Stimulated activated CD8-positive, alpha-beta memory T cell treated with anti-CD3 and anti-CD28 coated beads, Interleukin-7, amount 100 ng/mL, for 1 hour (primary cell): Measurements from ENCODE around the gene PDIA2.
"Not testable (repeated sequence)": the region's sequence is repeated elsewhere in the genome, so short reads cannot be mapped to it uniquely, and the experiment has no call there.

Experiments used
- DNase-seq, 2 donors: peaks; one replicate each; pipeline ENCODE4 v3.0.0-alpha.2; 2020; ENCODE audit warnings: low read depth in 2 of 2

Gene PDIA2

GRCh38 chr16:263182-263774 is 19.7 kb upstream of the PDIA2 start:
- DNase-seq = no peak

- DNase-seq = no peak
Observed at GRCh38 chr16:263944-264343, 19.0 kb upstream of the PDIA2 start.

DNA sequence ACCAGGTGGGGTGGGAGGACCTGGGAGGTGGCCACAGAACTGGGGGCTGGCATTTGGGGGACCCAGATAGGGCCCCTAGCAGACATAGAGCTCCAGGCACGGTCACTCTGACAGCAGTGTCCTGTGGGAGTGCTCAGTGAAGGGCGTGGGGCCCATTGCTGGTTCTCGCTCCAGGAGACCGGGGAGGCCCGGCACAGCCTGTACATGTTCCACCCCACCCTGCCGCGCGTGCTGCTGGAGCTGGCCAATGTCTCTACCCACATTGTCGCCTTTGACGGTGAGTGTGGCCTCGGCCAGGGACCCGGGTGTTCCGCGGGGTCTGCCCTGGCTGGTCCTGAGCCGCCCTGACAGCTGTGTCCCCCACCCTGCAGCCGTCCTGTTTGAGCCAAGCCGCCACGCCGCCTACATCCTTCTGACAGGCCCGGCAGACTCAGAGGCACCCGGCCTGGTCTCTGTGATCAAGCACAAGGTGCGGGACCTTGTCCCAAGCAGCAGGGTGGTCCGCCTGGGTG is 18.5 kb upstream of the PDIA2 start:
- DNase-seq = no peak

GRCh38 chr16:265002-265529 is 17.9 kb upstream of the PDIA2 start:
- DNase-seq = no peak

DNA sequence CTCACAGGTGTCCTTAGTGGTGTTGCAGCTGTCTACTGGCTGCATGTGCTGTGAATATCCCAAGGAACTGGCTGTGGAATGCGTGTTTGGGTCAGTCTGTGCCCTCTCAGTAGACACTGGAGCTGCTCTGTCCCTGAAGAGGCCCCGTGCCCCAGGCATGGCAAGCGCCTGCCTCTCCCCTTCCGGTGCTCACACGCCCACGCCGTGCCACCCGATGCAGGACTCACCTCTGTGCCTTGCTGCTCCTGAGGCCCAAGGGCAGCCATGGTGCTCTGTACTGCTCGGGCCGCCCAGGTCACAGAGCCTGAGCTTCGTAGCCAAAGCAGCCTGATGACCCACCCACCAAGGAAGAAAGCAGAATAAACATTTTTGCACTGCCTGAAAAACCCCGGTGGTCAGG is 17.3 kb upstream of the PDIA2 start:
- DNase-seq = no peak

GRCh38 chr16:266258-267164 is 16.5 kb upstream of the PDIA2 start:
- no peak for DNase-seq

DNA sequence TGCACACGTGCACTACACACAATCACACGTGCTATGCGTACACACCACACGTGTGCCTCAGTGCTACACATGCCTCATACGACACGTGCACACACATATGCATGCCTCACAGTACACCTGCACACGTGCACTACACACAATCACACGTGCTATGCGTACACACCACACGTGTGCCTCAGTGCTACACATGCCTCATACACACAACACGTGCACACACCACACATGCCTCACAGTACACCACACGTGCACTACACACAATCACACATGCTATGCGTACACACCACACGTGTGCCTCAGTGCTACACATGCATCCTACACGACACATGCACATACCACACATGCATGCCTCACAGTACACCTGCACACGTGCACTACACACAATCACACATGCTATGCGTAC is 15.4 kb upstream of the PDIA2 start:
- DNase-seq = not testable (repeated sequence)

- DNase-seq = no peak
Observed at GRCh38 chr16:268141-269053, 14.6 kb upstream of the PDIA2 start.

- DNase-seq = no peak
Observed at GRCh38 chr16:269061-269796, 13.7 kb upstream of the PDIA2 start.

DNA sequence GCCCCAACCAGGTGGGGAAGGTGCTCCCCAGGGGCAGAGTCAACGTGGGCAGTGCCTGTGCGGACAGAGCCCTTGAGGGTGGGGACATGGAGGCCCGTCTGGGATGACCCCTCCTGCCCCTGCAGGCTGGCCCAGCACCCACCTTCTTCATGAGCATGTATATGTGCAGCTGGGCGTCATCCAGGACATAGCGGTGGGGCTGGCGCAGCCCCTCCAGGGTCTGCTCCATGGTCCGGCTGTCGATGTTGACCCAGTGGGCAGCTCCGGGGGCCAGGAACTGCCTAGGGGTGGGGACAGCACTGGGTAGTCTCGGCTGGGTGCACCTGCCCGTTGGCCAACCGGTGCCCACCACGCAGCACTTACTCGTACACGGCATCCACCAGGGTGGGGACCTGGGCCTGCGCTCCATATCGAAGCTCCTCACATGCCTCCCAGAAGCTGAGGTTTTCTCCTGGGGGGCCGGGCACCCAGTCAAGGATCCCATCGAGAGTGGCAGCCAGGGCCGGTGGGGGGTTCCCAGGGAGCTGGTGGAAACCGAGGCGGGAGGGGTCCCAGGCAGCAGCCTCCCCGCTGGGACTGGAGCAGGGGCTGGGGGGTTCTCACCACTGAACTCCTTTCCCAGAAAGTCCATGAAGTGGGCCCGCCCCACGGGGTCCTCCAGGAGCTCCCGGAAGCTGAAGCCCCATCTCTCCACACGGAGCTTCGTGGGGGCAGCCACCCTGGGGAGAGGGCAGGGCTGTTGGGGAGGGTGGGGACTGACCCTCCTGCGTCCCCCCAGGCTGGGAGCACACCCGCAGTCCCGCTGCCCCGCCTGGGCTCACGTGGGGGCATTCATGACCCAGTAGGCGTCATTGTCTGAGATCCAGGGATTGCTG is 12.3 kb upstream of the PDIA2 start:
- no peak for DNase-seq

DNA sequence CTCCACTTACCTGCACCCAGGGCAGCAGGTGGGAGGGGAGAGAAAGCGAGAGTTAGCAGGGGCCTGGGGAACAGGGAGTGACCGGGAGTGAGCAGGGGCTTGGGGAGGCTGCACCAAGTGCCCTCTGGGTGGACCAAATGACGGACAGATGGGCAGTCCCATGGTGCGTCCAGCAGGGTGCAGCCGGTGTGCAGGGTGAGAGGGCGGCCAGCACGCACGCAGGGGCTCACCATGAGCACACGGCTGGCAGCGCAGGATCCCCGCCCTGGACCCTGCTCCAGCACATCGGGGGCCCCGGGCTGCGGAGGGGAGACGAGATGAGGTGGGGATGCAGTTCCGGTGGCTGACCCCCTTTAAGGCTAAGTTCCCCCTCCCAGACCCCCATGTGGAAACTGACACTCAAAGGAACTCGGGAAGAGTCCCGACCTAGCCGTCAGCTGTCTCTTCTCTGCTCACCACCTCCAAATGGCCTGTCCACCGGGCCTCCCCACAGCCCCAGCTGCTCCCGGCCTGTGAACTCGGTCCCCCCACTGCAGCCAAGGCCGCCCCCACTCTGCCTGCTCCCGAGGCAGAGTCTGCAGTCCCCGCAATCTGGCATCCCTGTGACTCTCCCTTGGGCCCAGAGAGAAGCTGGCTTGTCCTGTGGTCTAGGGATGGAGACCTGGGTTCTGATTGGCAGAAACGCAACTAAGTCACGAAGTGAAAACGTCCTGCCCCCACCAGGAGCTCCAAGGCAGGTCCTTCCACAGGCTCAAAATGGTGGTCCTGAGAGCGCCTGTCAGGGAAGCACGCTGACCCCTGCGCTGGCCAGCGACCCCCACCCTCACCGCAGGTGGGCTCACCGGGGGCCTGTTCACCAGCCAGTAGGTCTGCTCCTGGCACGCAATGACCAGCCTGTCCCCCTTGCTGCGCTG is 10.1 kb upstream of the PDIA2 start:
- no peak for DNase-seq

- DNase-seq = no peak
Observed at GRCh38 chr16:273547-274421, 9.2 kb upstream of the PDIA2 start.

- no peak for DNase-seq
Observed at GRCh38 chr16:275041-275641, 7.8 kb upstream of the PDIA2 start.

- no peak for DNase-seq
Observed at GRCh38 chr16:275786-276232, 7.2 kb upstream of the PDIA2 start, which contains the start of gene RGS11. Gene RGS11 (minus strand): TSS chr16:275944. CDS start chr16:275911, 33 bp downstream.

DNA sequence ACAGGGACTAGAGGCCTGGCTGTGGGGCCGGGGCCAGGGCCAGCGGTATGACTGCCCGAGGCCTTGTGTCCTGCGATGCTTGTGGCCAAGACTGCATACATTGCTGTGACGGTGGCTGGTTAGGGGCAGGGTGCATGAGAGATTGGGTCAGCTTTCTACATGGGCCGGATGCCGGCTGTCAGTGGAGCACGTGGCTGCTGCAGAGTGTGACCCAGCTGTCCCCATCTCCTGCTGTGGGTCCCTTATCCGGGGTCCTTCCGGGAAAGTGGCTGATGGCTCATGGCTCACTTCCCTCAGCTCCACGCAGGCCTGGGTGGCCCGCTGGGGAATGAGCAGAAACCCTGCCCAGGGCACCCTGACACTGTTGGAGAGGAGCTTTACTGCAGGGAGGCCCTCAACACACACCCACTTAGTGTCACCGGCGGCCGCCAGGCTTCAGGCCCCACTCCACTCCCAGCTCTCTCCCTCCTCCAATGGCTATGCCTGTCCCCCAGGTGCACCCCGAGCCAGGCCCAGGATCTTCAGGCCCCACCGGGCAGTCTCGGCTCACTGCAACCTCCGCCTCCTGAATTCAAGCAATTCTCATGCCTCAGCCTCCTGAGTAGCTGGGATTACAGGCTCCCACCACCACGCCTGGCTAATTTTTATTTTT is 6.4 kb upstream of the PDIA2 start:
- DNase-seq = no peak

DNA sequence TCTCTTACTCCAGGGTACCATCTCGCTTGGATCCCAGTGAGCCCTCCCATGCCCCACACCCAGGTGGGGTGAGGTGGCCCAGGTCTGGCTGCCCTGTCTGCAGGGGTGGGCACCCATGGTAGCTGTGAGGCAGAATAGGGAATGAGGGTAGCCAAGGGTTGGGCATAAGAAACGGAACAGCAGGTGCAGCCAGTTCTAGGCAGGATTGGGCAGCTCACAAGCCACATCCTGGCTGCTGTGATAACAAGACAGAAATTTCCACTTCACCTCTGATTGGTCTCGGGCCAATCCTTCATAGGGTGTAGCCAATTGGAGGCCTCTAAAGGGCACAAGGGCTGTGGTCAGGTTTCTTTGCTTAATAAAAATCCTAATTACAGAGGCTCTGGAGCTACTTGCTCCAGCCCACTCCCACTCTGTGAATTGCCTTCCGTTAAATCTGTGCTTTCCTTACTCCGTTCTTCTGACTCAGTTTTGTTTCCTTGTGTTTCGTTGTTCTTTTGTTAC is 4.0 kb upstream of the PDIA2 start:
- no peak for DNase-seq

DNA sequence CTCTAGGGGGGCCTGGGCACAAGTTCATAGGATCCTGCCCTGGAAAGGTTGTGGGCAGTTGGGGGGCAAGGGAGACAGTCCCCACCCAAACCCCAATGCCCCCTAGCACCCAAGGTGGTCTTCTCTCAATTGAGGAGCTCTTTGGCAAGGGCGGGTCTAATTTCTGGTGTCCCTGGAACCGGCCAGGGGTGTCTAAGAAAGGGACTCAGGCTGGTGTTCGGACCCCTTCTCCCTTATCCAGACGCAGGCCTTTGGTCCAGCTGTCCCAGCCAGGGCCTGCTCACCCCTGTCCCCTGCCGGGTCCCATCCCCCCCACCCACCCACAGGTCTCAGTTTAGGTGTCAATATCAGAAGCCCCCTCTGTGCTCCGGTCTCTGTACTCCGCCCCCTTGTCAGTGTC is 3.4 kb upstream of the PDIA2 start:
- no peak for DNase-seq
